Endodermal cell (in vitro differentiated cells): Measurements from ENCODE around the gene RNF10. TPM values are rescaled to one million over a fixed set of nuclear protein-coding genes. Genes with fewer than 3 reads are reported as not detected.
"Not testable (repeated sequence)": the region's sequence is repeated elsewhere in the genome, so short reads cannot be mapped to it uniquely, and the experiment has no call there.

Experiments
- DNase-seq: peaks from one replicate; pipeline ENCODE4 v3.0.0-alpha.2; 2017
- H3K27ac ChIP-seq: 2 replicates; pipeline ENCODE4 v1.5.1; 2013; ENCODE audit warnings: mild to moderate bottlenecking, low read depth, low read length, moderate library complexity
- H3K27me3 ChIP-seq: 2 replicates; pipeline ENCODE4 v1.6.1; 2013; ENCODE audit warnings: mild to moderate bottlenecking, low read length, moderate library complexity; ENCODE audit not compliant: insufficient read depth, control insufficient read depth, poor library complexity, severe bottlenecking
- H3K36me3 ChIP-seq: 2 replicates; pipeline ENCODE4 v1.7.0; 2013; ENCODE audit warnings: mild to moderate bottlenecking, low read length, moderate library complexity; ENCODE audit not compliant: control insufficient read depth, insufficient read depth
- H3K4me1 ChIP-seq: one replicate; pipeline ENCODE4 v1.7.0; 2013; ENCODE audit warnings: low read length; ENCODE audit not compliant: control insufficient read depth, insufficient read depth
- H3K4me3 ChIP-seq: 2 replicates; pipeline ENCODE4 v1.5.1; 2013; ENCODE audit warnings: mild to moderate bottlenecking, low read length, moderate library complexity
- H3K9ac ChIP-seq: 2 replicates; pipeline ENCODE4 v1.6.1; 2013; ENCODE audit warnings: mild to moderate bottlenecking, low read length, moderate library complexity; ENCODE audit not compliant: poor library complexity, severe bottlenecking; ENCODE audit errors: extremely low read depth
- H3K9me3 ChIP-seq: 2 replicates; pipeline ENCODE4 v1.6.1; 2013; ENCODE audit warnings: mild to moderate bottlenecking, low read length, moderate library complexity; ENCODE audit not compliant: control insufficient read depth
- H3K27ac Mint-ChIP-seq: 2 replicates; pipeline ENCODE4 v1.8.0; 2020; ENCODE audit warnings: mixed read lengths
- H3K27me3 Mint-ChIP-seq: 2 replicates; pipeline ENCODE4 v1.8.0; 2021; ENCODE audit warnings: mild to moderate bottlenecking, mixed read lengths; ENCODE audit not compliant: insufficient read depth
- H3K36me3 Mint-ChIP-seq: 2 replicates; pipeline ENCODE4 v1.8.0; 2020; ENCODE audit warnings: low read depth, mixed read lengths
- H3K4me1 Mint-ChIP-seq: 2 replicates; pipeline ENCODE4 v1.8.0; 2020; ENCODE audit warnings: mixed read lengths
- H3K4me3 Mint-ChIP-seq: 2 replicates; pipeline ENCODE4 v1.8.0; 2020; ENCODE audit warnings: mild to moderate bottlenecking, moderate library complexity, mixed read lengths
- H3K9me3 Mint-ChIP-seq: 2 replicates; pipeline ENCODE4 v1.8.0; 2020; ENCODE audit warnings: mild to moderate bottlenecking, mixed read lengths
- WGBS, 2 experiments: methylation state at CpG; one replicate each; pipeline versions ENCODE4 v1.1.5 to v1.1.7; 2013; ENCODE audit warnings: missing lambda C conversion rate in 2 of 2, mixed read lengths in 1 of 2; ENCODE audit not compliant: insufficient coverage in 1 of 2, insufficient read length in 1 of 2; 5-methylcytosine and 5-hydroxymethylcytosine counted together
- long read RNA-seq, 4 experiments: library from polyadenylated mRNA in 2 of 4; library from RNA in 1 of 4; library from capped mRNA in 1 of 4; stranded (forward) in 3 of 4; unstranded in 1 of 4; transcript quantifications; one replicate each; pipeline ENCODE4 v2.0.0, GENCODE V29; 2020 to 2021; ENCODE audit warnings: inconsistent platforms in 1 of 4
- polyA plus RNA-seq, 2 experiments: library from polyadenylated mRNA; stranded (reverse); fragments of 50-300 nt; gene quantifications; one replicate each; pipeline ENCODE4 v1.2.3, GENCODE V29; 2013
- total RNA-seq, 2 donors: library from RNA; stranded (reverse); fragmentation: NEBNext Ultra II Directional in 1 of 2; extraction: Animal tissue kit (Norgen Biotek cat#: 25700) in 1 of 2; gene quantifications; 2 replicates in 1 of 2; 3 replicates in 1 of 2; pipeline ENCODE4 v1.2.1, GENCODE V29; 2021
- TF ChIP-seq, protein P1 (sequence below): fragments of 200-600 bp; sonication (generic); conservative IDR thresholded peaks from 2 replicates; pipeline ENCODE4 v1.5.0; 2021; ENCODE audit warnings: antibody characterized with exemption, mild to moderate bottlenecking

RNF10 gene
- 100 to 1,000 TPM; 167 to 182 TPM for total RNA-seq
- 109 TPM for polyA plus RNA-seq (2013, experiment 1 of 2)
- polyA plus RNA-seq (2013, experiment 2 of 2) = 107 TPM
- long read RNA-seq, experiment 1, transcript RNF10-201 (17 exons, 3,825 nt) = major isoform, 15 of 69 reads
- long read RNA-seq, experiment 1, partial matches to known transcripts = 32 of 69 reads
- long read RNA-seq, experiment 1, other reads (novel, unspliced or antisense) = 18 of 69 reads
- long read RNA-seq, experiment 2, transcript RNF10-203 (17 exons, 2,671 nt) = minor isoform, 20 of 360 reads
- long read RNA-seq, experiment 2, transcript RNF10-201 (17 exons, 3,825 nt) = major isoform, 219 of 360 reads
- long read RNA-seq, experiment 2, partial matches to known transcripts = 22 of 360 reads
- long read RNA-seq, experiment 2, other reads (novel, unspliced or antisense) = 97 of 360 reads
- long read RNA-seq, experiment 3, transcript RNF10-201 (17 exons, 3,825 nt) = major isoform, 821 of 1,196 reads
- long read RNA-seq, experiment 3, transcript RNF10-203 (17 exons, 2,671 nt) = minor isoform, 78 of 1,196 reads
- long read RNA-seq, experiment 3, partial matches to known transcripts = 71 of 1,196 reads
- long read RNA-seq, experiment 3, other reads (novel, unspliced or antisense) = 225 of 1,196 reads
- long read RNA-seq, experiment 4, partial matches to known transcripts = 19 of 27 reads
- long read RNA-seq, experiment 4, other reads (novel, unspliced or antisense) = 8 of 27 reads

DNA sequence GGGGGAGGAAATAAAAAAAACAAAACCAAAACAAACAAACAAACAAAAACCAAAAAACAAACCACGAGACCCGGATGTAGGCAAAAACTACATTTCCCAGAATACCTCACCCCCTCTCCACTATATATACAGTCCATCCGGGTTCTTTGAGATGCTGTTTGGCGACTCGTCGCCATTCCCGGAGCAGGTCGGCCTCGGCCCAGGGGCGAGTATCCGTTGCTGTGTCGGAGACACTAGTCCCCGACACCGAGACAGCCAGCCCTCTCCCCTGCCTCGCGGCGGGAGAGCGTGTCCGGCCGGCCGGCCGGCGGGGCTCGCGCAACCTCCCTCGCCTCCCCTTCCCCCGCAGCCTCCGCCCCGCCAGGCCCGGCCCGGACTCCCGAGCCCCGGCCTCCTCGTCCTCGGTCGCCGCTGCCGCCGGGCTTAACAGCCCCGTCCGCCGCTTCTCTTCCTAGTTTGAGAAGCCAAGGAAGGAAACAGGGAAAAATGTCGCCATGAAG is at the start of gene RNF10:
RNF10 (plus strand) TSS at position 154 of the 500 bp plus-strand sequence. CDS start 456 bp downstream, outside the sequence.
- TF ChIP-seq, protein P1, sequence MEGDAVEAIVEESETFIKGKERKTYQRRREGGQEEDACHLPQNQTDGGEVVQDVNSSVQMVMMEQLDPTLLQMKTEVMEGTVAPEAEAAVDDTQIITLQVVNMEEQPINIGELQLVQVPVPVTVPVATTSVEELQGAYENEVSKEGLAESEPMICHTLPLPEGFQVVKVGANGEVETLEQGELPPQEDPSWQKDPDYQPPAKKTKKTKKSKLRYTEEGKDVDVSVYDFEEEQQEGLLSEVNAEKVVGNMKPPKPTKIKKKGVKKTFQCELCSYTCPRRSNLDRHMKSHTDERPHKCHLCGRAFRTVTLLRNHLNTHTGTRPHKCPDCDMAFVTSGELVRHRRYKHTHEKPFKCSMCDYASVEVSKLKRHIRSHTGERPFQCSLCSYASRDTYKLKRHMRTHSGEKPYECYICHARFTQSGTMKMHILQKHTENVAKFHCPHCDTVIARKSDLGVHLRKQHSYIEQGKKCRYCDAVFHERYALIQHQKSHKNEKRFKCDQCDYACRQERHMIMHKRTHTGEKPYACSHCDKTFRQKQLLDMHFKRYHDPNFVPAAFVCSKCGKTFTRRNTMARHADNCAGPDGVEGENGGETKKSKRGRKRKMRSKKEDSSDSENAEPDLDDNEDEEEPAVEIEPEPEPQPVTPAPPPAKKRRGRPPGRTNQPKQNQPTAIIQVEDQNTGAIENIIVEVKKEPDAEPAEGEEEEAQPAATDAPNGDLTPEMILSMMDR = no peak
- Mint-ChIP-seq H3K27ac (peak within 1 kb of the TSS; percentile 94), H3K9me3 (peaks cover 1% of the 10 kb centered on the region), H3K4me1 (peaks cover 33% of the 10 kb centered on the region), H3K27me3 (no peaks in the 10 kb centered on the region), H3K36me3 (peaks cover 19% of the 10 kb centered on the region), H3K4me3 (peak within 1 kb of the TSS; percentile 93)
- H3K9ac ChIP-seq = peak within 1 kb of the TSS; percentile 75
- H3K4me3 ChIP-seq = peak within 1 kb of the TSS; percentile 96
- H3K27ac ChIP-seq = peak within 1 kb of the TSS; percentile 22
- no peaks in the 10 kb centered on the region for H3K27me3 ChIP-seq
- WGBS, 2 experiments = 0% methylated on average over 12 to 43 of the region's 43 CpGs
- H3K4me1 ChIP-seq = peaks cover 17% of the 10 kb centered on the region
- no peaks in the 10 kb centered on the region for H3K9me3 ChIP-seq
- DNase-seq = peak; percentile 94
- H3K36me3 ChIP-seq = peaks cover 30% of the 10 kb centered on the region

DNA sequence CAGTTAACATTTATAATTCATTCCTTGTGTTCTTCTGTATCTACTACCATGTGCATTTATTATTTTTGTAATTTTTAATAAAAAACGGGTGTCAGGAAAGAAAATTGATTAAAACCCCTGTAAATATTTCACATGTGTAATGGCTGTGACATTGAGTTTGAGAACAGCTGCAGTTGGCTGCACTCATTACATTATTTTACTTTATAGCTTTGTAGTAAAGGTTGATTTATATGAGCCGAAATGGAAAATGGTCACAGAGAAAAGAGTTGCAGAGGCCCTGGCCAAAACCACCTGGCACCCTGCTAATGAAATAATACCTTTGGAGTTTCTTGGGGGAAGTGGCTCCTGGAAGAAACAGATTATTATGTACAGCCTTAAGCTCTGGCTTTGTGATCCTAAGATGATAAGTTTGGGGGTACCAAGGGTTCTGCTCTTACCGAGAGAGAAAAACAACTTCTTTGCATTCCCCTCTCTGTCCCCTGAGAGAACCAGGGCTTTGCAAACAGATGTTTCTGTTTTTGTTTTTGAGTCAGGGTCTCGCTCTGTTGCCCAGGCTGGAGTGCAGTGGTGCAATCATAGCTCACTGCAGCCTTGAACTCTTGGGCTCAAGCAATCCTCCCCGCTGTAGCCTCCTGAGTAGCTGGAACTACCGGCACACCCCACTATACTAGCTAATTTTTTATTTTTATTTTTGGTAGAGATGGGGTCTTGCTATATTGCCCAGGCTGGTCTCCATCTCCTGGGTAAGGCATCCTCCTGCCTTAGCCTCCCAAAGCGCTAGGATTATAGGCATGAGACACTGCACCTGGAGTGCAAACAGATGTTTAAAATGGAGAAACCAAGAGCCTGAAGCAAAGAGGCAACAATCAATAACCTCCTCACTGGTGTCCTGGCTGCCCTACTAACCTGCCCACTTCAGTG is 47.9 kb upstream of the RNF10 start:
- Mint-ChIP-seq H3K27me3 (no peaks in the 10 kb centered on the region), H3K4me1 (peaks cover 12% of the 10 kb centered on the region), H3K4me3 (no peak overlapping the region), H3K27ac (no peak overlapping the region), H3K9me3 (no peaks in the 10 kb centered on the region), H3K36me3 (peaks cover 3% of the 10 kb centered on the region)
- Histone ChIP-seq H3K4me1 (peaks cover 7% of the 10 kb centered on the region), H3K4me3 (no peak overlapping the region), H3K9ac (no peak overlapping the region), H3K27me3 (no peaks in the 10 kb centered on the region), H3K9me3 (no peaks in the 10 kb centered on the region), H3K36me3 (no peaks in the 10 kb centered on the region), H3K27ac (no peak overlapping the region)
- 95 to 100% methylated on average over 4 to 6 of the region's 7 CpGs for WGBS, 2 experiments
- TF ChIP-seq, protein P1 = no peak
- no peak for DNase-seq

DNA sequence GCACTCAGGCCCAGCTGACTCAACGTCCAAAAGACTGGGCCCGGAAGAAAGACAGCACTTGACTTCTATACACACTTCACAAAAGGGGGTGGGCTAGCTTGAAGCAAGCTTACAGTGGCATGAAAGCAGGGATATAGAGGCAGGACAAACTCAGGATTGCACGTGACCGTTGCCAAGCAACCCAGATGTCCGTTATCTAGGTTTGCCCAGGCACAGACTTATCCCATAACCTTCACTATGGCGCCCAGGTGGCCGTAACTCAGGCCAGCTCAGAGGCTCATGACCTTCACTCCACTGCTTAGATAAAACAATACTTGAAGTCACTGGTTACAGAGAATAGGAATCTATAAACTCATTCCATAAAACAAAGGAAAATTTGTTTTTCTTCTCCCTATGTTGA is 46.6 kb upstream of the RNF10 start:
- not testable (repeated sequence) for H3K36me3 ChIP-seq, H3K27me3 ChIP-seq, H3K4me1 ChIP-seq, H3K9me3 ChIP-seq, H3K9ac ChIP-seq, H3K4me3 ChIP-seq, DNase-seq, H3K27me3 Mint-ChIP-seq, H3K4me3 Mint-ChIP-seq, H3K9me3 Mint-ChIP-seq, H3K36me3 Mint-ChIP-seq, H3K27ac ChIP-seq
- WGBS, 2 experiments = 93 to 94% methylated on average over 3 to 7 of the region's 7 CpGs
- peaks cover 12% of the 10 kb centered on the region for H3K4me1 Mint-ChIP-seq
- H3K27ac Mint-ChIP-seq = peak overlapping the region; percentile 40
